Activated CD4-positive, alpha-beta T cell treated with anti-CD3 and anti-CD28 coated beads, Interleukin-2, amount 50 U/mL, for 4 hours (primary cell): ENCODE measurements around the gene CENPP.
"Not testable (repeated sequence)": the region's sequence is repeated elsewhere in the genome, so short reads cannot be mapped to it uniquely, and the experiment has no call there.

Experiments used
- DNase-seq, 2 experiments: peaks; one replicate each; pipeline ENCODE4 v3.0.0-alpha.2; 2020

CENPP gene

DNA sequence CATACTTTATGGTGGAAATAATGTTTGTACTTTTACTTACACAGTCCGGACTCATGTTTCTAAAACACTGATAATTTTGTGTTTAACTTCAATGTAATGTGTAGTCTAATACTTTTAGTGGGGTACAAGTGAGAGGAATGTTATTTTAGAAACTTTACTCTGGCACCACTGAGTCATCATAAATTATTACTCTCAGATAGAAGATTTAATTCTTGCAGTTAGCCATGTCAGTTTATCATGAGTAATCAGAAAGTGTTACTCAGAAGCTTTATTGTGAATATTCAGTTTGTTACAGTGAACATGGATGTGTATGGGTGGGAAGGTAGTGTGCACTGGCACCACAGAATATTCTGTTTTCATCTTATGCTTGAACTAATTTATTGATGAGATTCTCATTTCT, 58.6 kb downstream of the CENPP start:
- DNase-seq, result no peak

- DNase-seq, result no peak
These were observed 59.2 kb downstream of the CENPP start for GRCh38 chr9:92385001-92385400.

DNA sequence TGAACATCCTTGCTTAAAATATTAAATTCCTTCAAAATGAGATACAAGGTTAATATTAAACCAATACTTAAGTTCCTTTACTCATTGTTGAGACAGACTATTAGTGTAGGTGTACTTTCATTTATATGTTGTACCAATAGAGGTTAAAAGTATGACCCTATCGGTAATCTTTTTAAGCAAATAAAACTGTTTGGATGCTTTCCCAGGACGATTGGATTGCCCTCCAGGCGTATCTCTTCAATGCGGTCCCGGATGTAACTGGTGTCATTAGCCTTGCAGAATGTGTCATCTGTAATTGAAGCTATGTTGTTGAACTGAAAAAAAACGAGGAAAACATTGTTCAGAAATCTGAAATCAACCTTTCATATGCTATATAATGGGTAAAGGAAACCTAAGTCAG, 59.7 kb downstream of the CENPP start:
- DNase-seq, result no peak

- DNase-seq, result no peak
These were observed 60.2 kb downstream of the CENPP start for GRCh38 chr9:92385953-92386352.

- no peak for DNase-seq
These were observed 66.9 kb downstream of the CENPP start for GRCh38 chr9:92392690-92393089.

GRCh38 chr9:92393686-92394085, 67.9 kb downstream of the CENPP start:
- no peak for DNase-seq

DNA sequence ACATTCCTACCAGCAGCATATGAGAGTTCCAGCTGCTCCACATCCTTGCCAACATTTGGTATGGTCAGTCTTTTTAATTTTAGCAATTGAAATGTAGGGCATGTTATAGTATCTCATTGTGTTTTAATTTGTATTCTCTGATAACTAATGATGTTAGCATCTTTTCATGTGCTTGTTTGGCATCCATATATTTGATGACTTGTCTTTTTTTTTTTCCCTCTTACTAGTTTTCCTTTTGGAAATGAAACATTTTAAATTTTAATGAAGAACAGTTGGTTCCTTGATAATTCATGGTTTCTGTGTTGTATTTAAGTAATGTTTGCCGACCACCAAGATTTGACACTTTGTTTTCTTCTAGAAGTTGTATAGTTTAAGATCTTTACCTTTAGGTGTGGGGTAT, 69.9 kb downstream of the CENPP start:
- no peak for DNase-seq

DNA sequence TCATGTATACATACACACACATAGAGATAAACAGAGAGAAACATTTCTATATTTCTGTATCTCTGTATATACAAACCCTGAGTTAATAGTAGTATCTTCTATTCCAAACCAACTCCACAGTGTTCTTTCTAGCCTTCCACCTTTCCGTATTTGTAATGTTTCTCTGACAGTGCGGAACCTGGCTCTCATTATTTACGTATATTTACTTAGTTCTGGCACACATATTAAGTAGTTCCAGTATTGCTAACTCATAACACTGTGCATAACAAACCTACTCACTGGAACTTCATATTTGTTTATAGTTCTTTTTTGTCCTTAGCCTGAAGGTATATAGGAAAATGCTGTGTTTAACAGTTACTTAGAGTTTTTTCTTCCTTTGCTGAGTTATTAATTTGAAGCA, 72.1 kb downstream of the CENPP start:
- no peak for DNase-seq

DNA sequence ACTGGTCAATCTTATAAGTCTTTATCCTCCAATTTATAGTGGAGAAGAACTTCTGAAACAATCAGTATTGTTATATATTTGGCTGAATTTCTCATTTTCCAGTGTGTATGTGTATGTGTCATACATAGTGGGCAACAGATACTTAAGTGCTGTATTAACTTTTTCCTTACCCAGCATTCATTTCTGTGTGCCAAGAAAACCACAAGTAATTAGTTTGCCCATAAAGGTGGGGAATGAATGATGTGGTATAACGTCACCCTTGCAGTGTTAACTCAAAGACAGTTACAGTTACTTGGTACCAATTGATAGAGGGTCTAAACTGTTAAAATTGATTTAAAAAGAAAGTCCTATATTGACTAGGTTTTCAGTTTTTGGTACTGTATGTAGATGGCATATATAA, 76.6 kb downstream of the CENPP start:
- DNase-seq, result no peak

- DNase-seq, result no peak
These were observed 77.3 kb downstream of the CENPP start for GRCh38 chr9:92402826-92403745.

GRCh38 chr9:92404042-92404836, 78.5 kb downstream of the CENPP start, which contains the start of gene OGN:
OGN (minus strand) TSS chr9:92404578; CDS start chr9:92403407, 1,171 bp downstream.
- no peak for DNase-seq

GRCh38 chr9:92405818-92406217, 80.1 kb downstream of the CENPP start:
- no peak for DNase-seq

DNA sequence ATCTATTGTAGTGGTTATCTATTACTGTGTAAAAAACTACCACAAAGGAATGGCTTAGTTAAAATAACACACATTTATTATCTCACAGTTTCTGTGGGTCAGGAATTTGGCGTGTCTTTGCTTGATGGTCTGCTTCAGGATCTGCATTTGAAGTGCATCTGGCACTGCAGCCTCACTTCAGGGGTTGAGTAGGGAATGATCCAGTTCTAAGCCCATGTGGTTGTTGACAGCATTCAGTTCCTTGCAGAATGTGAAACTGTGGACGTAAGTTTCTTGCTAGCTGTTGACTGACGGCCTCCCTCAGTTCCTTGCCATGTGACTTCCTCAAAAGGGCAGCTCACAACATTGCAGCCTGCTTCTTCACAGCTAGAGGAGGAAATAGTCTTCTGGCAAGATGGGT, 80.7 kb downstream of the CENPP start:
- DNase-seq, result peak; percentile 7 to 13

GRCh38 chr9:92407818-92408217, 82.1 kb downstream of the CENPP start:
- no peak for DNase-seq

DNA sequence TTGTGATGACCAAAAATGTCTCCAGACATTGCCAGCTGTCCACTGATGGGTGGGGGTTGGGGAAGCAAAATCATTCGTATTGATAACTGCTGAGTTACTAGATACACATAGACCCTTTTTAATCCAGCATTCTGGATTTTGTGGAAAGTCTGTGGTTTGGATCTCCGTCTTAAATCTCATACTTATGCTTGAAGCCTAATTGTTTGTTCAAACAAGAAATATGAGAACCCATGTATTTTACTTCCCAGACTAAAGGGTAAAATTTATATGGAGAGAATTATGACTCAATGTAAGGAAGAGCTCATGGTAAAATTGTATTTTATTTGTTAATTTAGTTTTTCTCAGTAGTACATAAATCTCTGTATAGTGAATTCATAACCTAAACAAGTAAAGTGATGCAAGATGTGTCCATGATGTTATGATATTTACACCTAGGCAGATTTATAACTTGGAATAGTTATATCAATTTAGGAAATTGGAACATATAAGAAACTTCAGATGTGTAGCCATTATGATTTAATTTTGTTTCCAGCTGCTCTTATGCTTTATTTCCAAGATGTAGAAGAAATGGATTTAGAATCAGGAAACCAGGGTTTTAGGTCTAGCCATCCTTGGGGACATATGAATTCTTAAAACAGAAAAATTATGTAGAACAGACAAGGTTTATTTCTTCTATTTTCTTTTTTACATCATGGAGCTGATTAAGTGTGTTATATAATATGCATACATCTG, 83.2 kb downstream of the CENPP start:
- DNase-seq, result no peak

DNA sequence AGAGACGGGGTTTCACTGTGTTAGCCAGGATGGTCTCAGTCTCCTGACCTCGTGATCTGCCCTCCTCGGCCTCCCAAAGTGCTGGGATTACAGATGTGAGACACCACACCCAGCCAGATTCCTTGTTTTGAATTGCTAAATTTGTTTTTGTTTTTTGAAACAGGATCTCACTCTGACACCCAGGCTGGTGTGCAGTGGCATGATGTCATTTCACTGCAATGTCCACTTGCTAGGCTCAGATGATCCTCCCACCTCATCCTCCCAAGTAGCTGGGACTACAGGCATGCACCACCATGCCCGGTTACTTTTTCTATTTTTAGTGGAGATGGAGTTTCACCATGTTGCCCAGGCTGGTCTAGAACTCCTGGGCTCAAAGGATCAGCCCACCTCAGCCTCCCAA, 85.4 kb downstream of the CENPP start:
- DNase-seq, result not testable (repeated sequence)

- no peak for DNase-seq
These were observed 88.8 kb downstream of the CENPP start for GRCh38 chr9:92414566-92414965.

GRCh38 chr9:92422611-92423338, 97.0 kb downstream of the CENPP start:
- DNase-seq, result no peak

- no peak for DNase-seq
These were observed 97.9 kb downstream of the CENPP start for GRCh38 chr9:92423612-92424011.

GRCh38 chr9:92424340-92424739, 98.6 kb downstream of the CENPP start, which contains the start of gene OMD:
OMD (minus strand) TSS chr9:92424471; CDS start chr9:92417558, 6,913 bp downstream.
- DNase-seq, result no peak

DNA sequence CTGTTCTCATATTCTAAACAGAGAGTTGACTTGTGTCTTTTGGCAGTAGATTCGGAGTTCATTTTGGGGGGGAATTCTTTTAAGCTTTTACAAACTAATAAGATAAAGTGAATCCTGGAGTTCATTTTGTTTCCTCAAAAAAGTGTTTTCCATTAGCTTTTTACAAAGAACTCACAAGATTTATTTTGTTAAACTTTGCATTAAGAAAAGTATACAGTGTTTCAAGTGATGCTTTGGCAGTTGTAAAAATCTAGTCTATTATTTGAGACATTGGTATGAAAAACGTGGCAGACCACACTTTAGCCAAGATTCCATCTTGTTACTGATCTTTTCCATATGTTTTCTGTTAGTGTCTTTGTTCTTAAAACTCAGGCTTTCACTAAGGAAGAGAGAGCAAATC, 99.7 kb downstream of the CENPP start:
- DNase-seq, result no peak

- no peak for DNase-seq
These were observed 100.9 kb downstream of the CENPP start for GRCh38 chr9:92426501-92427145.
